ENCODE data around the gene BUD13. TPM values are rescaled to one million over a fixed set of nuclear protein-coding genes. Genes with fewer than 3 reads are reported as not detected.

BUD13 gene
- total and polyA plus RNA-seq, 2 of the 13 experiments (the other 11 are each of a cell fraction or from before 2014, with no cell fraction given): 13.3 to 25.9 TPM

- no peak for TF ChIP-seq ATF1 (CRISPR knock-in tag; IDR thresholded peaks at IDR 0.05)
- no peak for TF ChIP-seq ZSCAN29 (CRISPR knock-in tag; conservative IDR thresholded peaks at IDR 0.05)
- TF ChIP-seq ZNF33A (CRISPR knock-in tag; IDR thresholded peaks at IDR 0.05; ENCODE audit: borderline replicate concordance): no peak
- no peak for TF ChIP-seq ESRRA (CRISPR knock-in tag; IDR thresholded peaks at IDR 0.05; ENCODE audit: low read depth)
- no peak for TF ChIP-seq CBX5 (CRISPR knock-in tag; IDR thresholded peaks at IDR 0.05; ENCODE audit: borderline replicate concordance)
- no peak for TF ChIP-seq ETV6 (CRISPR knock-in tag; conservative IDR thresholded peaks at IDR 0.05)
- TF ChIP-seq NFE2 (CRISPR knock-in tag; IDR thresholded peaks at IDR 0.05): no peak
- peak; percentile 89; the same call in 1 of the 2 replicates for TF ChIP-seq HINFP (CRISPR knock-in tag; IDR thresholded peaks at IDR 0.05; ENCODE audit: low read depth)
- TF ChIP-seq ZNF614 (CRISPR knock-in tag; IDR thresholded peaks at IDR 0.05; ENCODE audit: borderline replicate concordance): no peak
- no peak for TF ChIP-seq GRHL1 (CRISPR knock-in tag; conservative IDR thresholded peaks at IDR 0.05)
- no peak for TF ChIP-seq CHD2 (IDR thresholded peaks at IDR 0.05; ENCODE audit: low read depth, low read length)
- no peak for TF ChIP-seq SIX4 (CRISPR knock-in tag; IDR thresholded peaks at IDR 0.05)
- TF ChIP-seq TFDP1 (CRISPR knock-in tag; IDR thresholded peaks at IDR 0.05; ENCODE audit: borderline replicate concordance): no peak
- peak; percentile 0 for TF ChIP-seq ZNF18 (CRISPR knock-in tag; IDR thresholded peaks at IDR 0.05; ENCODE audit: insufficient replicate concordance)
- TF ChIP-seq ARNT2 (CRISPR knock-in tag; IDR thresholded peaks at IDR 0.05; ENCODE audit: low read depth): no peak
- no peak for TF ChIP-seq BCL6 (CRISPR knock-in tag; IDR thresholded peaks at IDR 0.05)
- no peak for TF ChIP-seq ZNF770 (CRISPR knock-in tag; IDR thresholded peaks at IDR 0.05)
- no peak for TF ChIP-seq GTF2F1 (IDR thresholded peaks at IDR 0.05; ENCODE audit: low read length)
- TF ChIP-seq CSRNP2 (CRISPR knock-in tag; conservative IDR thresholded peaks at IDR 0.05; ENCODE audit: low read depth): no peak
- TF ChIP-seq SSRP1 (CRISPR knock-in tag; IDR thresholded peaks at IDR 0.05): no peak
- no peak for TF ChIP-seq ZNF20 (CRISPR knock-in tag; IDR thresholded peaks at IDR 0.05)
Measured at GRCh38 chr11:116807601-116808261, 34.9 kb upstream of the BUD13 start (continued).

Measured in HepG2 (cell line).